NCI-H510A (cell line): ENCODE data around the gene TBCCD1.
"Not testable (repeated sequence)": the region's sequence is repeated elsewhere in the genome, so short reads cannot be mapped to it uniquely, and the experiment has no call there.

Experiments used
- DNase-seq: peaks from one replicate; lab custom pipeline; 2025; lab: John Stamatoyannopoulos, UW

Gene TBCCD1

DNA sequence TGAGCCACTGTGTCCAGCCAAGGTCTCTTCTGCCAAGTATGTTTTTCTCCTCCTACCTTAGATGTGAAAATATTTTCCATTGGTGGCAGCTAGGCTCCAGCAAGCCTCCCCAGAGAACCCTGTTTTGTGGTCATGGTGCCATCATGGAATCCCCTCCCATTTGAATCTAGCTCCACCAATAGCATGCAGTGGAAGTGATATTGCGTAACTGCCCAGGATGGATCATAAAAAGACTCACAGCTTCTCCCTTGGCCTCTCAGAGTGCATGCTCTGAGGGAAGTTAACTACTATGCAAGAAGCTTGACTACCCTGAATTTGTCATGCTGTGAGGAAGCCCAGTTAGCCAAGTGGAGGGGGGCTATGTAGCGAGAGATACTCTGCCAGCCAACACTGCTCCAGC is 50.5 kb downstream of the TBCCD1 start:
- DNase-seq: no peak

DNA sequence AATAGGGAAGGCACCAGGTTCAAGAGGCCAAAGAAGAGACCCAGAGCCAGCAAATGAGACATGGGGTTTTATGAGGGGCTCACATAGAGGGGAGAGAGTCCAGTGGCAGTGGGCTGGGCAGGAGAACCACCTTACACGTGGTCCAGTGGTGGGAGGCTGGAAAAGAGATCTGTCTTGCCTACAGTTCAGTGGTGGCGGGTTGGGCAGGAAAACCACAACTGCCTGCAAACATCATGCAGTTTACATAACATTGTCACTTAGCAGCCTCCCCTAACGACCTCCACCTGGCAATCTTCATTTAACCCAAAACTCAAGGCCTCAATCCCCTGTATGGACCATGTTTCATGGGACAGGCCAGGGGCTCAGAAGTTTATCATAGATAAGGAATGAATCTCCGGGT is 52.0 kb downstream of the TBCCD1 start:
- DNase-seq: no peak

GRCh38 chr3:186514296-186515002 is 52.7 kb downstream of the TBCCD1 start:
- no peak for DNase-seq

DNA sequence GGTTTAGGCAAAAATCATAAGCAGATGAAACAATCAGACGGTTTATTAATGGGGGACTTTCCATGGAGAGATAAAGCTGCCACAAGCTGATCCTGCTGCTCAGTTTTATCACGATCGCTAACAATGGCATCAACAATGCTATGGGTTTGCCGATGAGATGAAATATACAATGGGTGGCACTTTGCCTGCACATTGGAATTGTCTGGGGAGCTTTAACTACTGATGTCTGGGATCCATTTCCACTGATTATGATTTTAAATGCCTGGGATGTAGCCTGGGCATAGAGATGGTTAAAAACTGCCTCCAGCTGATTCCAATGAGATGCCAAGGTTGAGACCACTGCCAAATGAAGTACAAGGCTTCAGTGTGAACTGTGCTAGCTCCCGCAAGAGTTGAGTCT is 53.8 kb downstream of the TBCCD1 start:
- DNase-seq: no peak

- DNase-seq: no peak
These were observed 54.4 kb downstream of the TBCCD1 start for GRCh38 chr3:186512570-186513302.

DNA sequence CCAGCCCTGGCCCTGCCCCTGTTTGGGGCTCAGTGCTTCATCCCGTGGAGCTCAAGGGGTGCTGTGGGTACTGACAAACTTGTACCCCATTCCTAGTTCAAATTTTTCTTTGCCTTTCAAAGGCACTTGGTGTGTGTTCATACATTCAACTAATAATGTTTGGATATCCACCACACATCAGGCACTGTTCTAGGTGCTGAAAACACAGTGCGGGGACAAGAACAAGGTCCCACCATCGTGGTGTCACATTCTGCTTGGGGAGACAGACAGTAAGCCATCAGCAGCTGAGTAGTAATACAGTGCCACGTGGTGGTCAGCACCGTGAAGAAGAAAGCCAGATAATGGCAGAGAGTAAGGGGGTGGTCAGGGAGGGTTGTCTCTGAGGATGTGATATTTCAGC is 55.4 kb downstream of the TBCCD1 start:
- no peak for DNase-seq

- no peak for DNase-seq
These were observed 55.9 kb downstream of the TBCCD1 start for GRCh38 chr3:186511245-186511644.

DNA sequence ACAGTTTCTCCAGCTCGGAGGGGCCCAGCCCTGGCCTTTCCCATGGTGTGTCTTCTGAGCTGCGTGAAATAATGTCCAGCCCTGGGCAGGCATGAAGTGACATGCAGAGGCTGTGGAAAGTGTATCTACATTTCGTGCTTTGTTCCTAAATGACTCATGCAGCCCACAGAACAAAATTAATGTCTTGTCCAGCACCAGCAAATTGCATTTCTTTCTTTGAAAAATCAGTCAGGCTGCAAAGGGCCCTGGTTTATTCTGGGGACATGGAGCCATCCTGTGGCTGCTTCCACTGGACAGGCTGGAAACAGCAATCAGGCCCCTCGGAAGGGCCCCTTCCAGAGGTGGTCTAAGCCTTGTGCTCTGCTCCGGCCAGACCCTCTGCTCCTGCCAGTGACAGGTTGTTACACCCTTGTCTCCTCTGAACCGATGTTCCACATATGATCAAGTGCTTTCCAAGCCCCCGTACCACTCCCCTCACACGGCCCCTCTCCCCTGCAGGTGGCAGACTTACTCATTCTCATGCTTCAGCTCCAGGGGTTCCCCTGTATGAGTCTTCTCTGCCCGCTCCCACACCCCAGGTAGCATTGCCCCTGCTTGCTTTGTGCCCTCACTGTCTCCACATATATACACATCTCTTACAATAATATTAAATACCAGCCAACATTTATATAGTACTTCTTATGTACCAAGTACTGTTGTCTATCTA is 56.6 kb downstream of the TBCCD1 start:
- no peak for DNase-seq

GRCh38 chr3:186509423-186509822 is 57.7 kb downstream of the TBCCD1 start:
- no peak for DNase-seq

GRCh38 chr3:186506857-186507256 is 60.3 kb downstream of the TBCCD1 start:
- no peak for DNase-seq

GRCh38 chr3:186506191-186506739 is 60.9 kb downstream of the TBCCD1 start:
- DNase-seq: no peak

DNA sequence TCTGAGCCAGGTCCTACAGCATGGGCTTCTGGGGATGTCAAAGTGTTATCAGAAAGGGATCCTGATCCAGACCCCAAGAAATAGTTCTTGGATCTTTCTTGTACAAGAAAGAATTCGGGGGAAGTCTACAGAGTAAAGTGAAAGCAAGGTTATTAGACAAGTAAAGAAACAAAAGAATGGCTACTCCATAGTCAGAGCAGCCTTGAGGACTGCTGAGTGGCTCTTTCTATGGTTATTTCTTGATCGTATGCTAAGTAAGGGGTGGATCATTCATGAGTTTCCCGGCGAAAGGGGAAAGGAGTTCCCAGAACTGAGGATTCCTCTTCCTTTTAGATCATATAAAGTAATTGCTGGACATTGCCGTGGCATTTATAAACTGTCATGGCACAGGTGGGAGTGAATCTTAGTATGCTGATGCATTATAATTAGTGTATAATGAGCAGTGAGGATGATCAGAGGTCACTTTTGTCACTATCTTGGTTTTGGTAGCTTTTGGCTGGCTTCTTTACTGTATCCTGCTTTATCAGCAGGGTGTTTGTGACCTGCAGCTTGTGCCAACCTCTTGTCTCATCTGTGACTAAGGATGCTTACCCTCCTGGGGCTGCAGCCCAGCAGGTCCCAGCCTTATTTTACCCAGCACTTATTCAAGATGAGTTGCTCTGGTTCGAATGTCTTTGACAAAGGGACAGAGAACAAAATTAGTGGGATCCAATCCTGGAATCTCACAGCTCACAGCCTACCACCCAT is 64.0 kb downstream of the TBCCD1 start:
- no peak for DNase-seq

DNA sequence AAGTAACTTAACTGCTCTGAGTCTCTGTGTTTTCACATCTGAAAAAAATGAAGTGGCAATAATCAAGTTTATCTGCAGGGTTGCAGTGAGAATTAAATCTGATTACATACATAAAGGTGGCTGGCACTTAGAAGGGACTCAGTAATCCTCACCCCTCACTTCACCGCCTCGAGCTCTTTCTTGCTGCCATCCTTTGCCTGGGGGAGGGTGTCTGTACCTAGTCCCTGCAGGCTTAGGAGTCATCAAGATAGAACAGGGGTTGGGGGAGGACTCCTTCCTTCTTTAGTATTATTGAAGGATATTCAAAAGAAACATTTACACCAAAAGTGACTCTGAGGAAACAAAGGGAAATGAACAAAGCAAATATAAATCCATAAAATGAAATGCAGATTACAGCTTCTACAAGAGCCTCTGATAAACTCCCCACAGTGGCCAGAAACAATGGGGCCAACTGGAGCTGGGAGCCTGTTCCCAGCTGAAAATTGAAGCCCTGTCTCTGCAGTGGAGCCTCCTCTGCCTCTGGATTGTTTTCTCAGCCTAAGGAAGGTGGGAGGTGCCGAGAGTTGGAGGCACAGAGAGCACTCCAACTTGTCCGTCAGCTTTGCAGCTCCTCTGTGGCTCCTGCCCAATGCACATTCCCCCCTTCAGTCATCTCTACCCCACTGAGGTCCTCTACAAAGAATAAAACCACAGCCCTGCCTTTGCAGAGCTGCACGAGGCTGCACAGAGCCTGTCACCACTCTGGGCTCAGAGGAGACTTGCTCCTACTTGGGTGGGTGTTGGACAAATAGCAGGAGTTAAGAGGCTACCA is 64.8 kb downstream of the TBCCD1 start:
- peak; percentile 11 for DNase-seq

GRCh38 chr3:186499949-186500348 is 67.2 kb downstream of the TBCCD1 start:
- not testable (repeated sequence) for DNase-seq

DNA sequence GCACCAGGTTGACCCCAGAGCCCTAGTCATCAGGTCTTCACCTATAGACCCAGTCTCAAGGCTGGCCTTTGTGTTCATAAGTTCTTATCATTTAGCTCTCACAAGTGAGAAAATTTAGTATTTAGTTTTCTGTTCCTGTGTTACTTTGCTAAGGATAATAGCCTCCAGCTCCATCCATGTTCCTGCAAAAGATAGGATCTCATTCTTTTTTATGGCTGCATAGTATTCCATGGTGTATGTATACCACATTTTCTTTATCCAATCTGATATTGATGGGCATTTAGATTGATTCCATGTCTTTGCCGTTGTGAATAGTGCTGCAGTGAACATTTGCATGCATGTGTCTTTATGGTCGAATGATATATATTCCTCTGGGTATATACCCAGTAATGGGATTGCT is 69.1 kb downstream of the TBCCD1 start:
- not testable (repeated sequence) for DNase-seq

DNA sequence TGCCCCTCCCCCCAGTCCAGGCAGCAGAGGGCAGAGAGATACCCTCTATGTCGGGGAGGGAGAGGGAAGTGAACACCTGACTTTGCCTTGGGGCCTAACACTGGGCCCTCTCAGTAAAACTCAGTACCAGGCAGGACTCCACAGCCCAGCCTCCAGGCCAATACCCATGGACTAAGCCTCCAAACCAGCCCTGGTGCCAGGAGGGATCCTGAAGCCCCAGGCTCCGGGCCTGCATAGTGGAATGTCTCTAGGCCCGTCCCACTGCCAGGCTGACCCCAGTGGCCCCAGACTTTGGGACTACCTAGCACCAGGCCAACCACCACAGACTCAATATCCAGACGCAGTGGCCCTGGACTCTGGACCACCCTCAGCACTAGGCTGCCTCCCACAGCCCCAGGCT is 69.5 kb downstream of the TBCCD1 start:
- DNase-seq: no peak

DNA sequence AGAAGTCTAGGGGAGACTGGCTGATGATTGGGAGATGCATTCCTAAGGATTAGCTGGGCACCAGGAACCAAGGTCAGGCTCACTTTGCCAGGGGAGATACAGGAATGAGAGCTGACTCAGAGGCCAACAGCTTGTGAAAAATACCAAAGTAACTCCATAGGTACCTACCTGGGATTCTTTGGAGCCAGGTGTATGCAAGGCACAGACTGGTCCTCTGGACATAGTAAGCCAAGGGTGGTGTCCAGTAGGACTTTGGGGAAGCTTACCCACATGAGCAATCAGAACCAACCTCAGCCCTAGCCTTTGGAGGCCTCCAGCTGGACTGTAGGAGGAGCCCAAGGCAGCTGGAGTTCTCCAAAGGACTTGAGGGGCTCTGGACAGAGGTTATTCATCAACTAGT is 70.5 kb downstream of the TBCCD1 start:
- DNase-seq: no peak
